Glutamatergic neuron (in vitro differentiated cells): Measurements from ENCODE around the gene NAPG. TPM values are rescaled to one million over a fixed set of nuclear protein-coding genes. Genes with fewer than 3 reads are reported as not detected.

Experiments used
- DNase-seq: peaks from one replicate; pipeline ENCODE4 v3.0.0; 2022
- H3K27ac Mint-ChIP-seq: one replicate; pipeline ENCODE4 v1.8.0; 2020; ENCODE audit warnings: mild to moderate bottlenecking, mixed read lengths, inconsistent platforms; ENCODE audit not compliant: unreplicated experiment
- H3K27me3 Mint-ChIP-seq: one replicate; pipeline ENCODE4 v1.8.0; 2020; ENCODE audit warnings: mild to moderate bottlenecking, moderate library complexity, mixed read lengths, inconsistent platforms; ENCODE audit not compliant: unreplicated experiment
- H3K36me3 Mint-ChIP-seq: one replicate; pipeline ENCODE4 v1.8.0; 2020; ENCODE audit warnings: mild to moderate bottlenecking, mixed read lengths, inconsistent platforms; ENCODE audit not compliant: unreplicated experiment
- H3K4me1 Mint-ChIP-seq: one replicate; pipeline ENCODE4 v1.8.0; 2020; ENCODE audit warnings: mild to moderate bottlenecking, low read depth, mixed read lengths, inconsistent platforms; ENCODE audit not compliant: unreplicated experiment
- H3K4me3 Mint-ChIP-seq: one replicate; pipeline ENCODE4 v1.8.0; 2020; ENCODE audit warnings: mild to moderate bottlenecking, mixed read lengths, inconsistent platforms; ENCODE audit not compliant: unreplicated experiment
- H3K9me3 Mint-ChIP-seq: one replicate; pipeline ENCODE4 v1.8.0; 2020; ENCODE audit warnings: mild to moderate bottlenecking, moderate library complexity, mixed read lengths, inconsistent platforms; ENCODE audit not compliant: unreplicated experiment
- CTCF ChIP-seq: fragments of 200-600 bp; sonication (generic); IDR thresholded peaks from one replicate; pipeline ENCODE4 v1.5.0; 2021; ENCODE audit not compliant: partially characterized antibody, unreplicated experiment
- total RNA-seq: library from RNA; stranded (reverse); fragmentation: NEBNext Ultra II Directional; extraction: Animal tissue kit (Norgen Biotek cat#: 25700); gene quantifications from one replicate; pipeline ENCODE4 v1.2.1, GENCODE V29; 2021; ENCODE audit not compliant: unreplicated experiment

Gene NAPG
- total RNA-seq, 1 donor from 2014 or later = 69.7 TPM

- H3K4me3 Mint-ChIP-seq = no peak overlapping the region
- H3K27me3 Mint-ChIP-seq = no peaks in the 10 kb centered on the region
- TF ChIP-seq CTCF = no peak
- no peaks in the 10 kb centered on the region for H3K4me1 Mint-ChIP-seq
- no peak for DNase-seq
- H3K27ac Mint-ChIP-seq = no peak overlapping the region
- peaks cover 4% of the 10 kb centered on the region for H3K36me3 Mint-ChIP-seq
- H3K9me3 Mint-ChIP-seq = peaks cover 2% of the 10 kb centered on the region
These were observed 53.4 kb downstream of the NAPG start for GRCh38 chr18:10579079-10579867.

- H3K27me3 Mint-ChIP-seq = no peaks in the 10 kb centered on the region
- H3K4me1 Mint-ChIP-seq = no peaks in the 10 kb centered on the region
- H3K36me3 Mint-ChIP-seq = peaks cover 4% of the 10 kb centered on the region
- DNase-seq = no peak
- H3K27ac Mint-ChIP-seq = no peak overlapping the region
- peaks cover 2% of the 10 kb centered on the region for H3K9me3 Mint-ChIP-seq
- no peak overlapping the region for H3K4me3 Mint-ChIP-seq
- TF ChIP-seq CTCF = no peak
These were observed 54.4 kb downstream of the NAPG start for GRCh38 chr18:10580215-10580614.

- H3K36me3 Mint-ChIP-seq = no peaks in the 10 kb centered on the region
- no peak overlapping the region for H3K27ac Mint-ChIP-seq
- peaks cover 2% of the 10 kb centered on the region for H3K9me3 Mint-ChIP-seq
- H3K27me3 Mint-ChIP-seq = no peaks in the 10 kb centered on the region
- no peaks in the 10 kb centered on the region for H3K4me1 Mint-ChIP-seq
- H3K4me3 Mint-ChIP-seq = no peak overlapping the region
- TF ChIP-seq CTCF = no peak
- no peak for DNase-seq
These were observed 59.4 kb downstream of the NAPG start for GRCh38 chr18:10585260-10585659.

GRCh38 chr18:10588975-10589374, 63.1 kb downstream of the NAPG start:
- Mint-ChIP-seq H3K9me3 (no peaks in the 10 kb centered on the region), H3K27ac (no peak overlapping the region), H3K4me3 (no peak overlapping the region), H3K36me3 (no peaks in the 10 kb centered on the region), H3K4me1 (no peaks in the 10 kb centered on the region), H3K27me3 (no peaks in the 10 kb centered on the region)
- DNase-seq = no peak
- no peak for TF ChIP-seq CTCF

GRCh38 chr18:10590412-10590811, 64.6 kb downstream of the NAPG start:
- Mint-ChIP-seq H3K27ac (no peak overlapping the region), H3K27me3 (no peaks in the 10 kb centered on the region), H3K36me3 (no peaks in the 10 kb centered on the region), H3K4me3 (no peak overlapping the region), H3K9me3 (no peaks in the 10 kb centered on the region), H3K4me1 (no peaks in the 10 kb centered on the region)
- no peak for DNase-seq
- TF ChIP-seq CTCF = no peak
